H1 (cell line): ENCODE data around the gene SRCIN1. TPM values are rescaled to one million over a fixed set of nuclear protein-coding genes. Genes with fewer than 3 reads are reported as not detected.

ENCODE experiments used
- BCL11A ChIP-seq, 2 experiments: IDR thresholded peaks; one replicate each; pipeline ENCODE4 v1.6.1; 2011; ENCODE audit warnings: low read depth in 2 of 2, low read length in 2 of 2, mild to moderate bottlenecking in 2 of 2
- CHD2 ChIP-seq: IDR thresholded peaks from 2 replicates; pipeline ENCODE4 v1.6.1; 2012; ENCODE audit warnings: low read length, improper control_type of control experiment
- EP300 ChIP-seq, 2 experiments: IDR thresholded peaks; 1 replicate in 1 of 2; 2 replicates in 1 of 2; pipeline ENCODE4 v1.6.1; 2011 to 2012; ENCODE audit warnings: low read depth in 2 of 2, low read length in 2 of 2, mild to moderate bottlenecking in 2 of 2, borderline replicate concordance in 1 of 2, inconsistent platforms in 1 of 2, moderate library complexity in 1 of 2
- GABPA ChIP-seq: IDR thresholded peaks from 2 replicates; pipeline ENCODE4 v1.6.1; 2011; ENCODE audit warnings: mild to moderate bottlenecking, low read length, moderate library complexity, borderline replicate concordance; ENCODE audit not compliant: insufficient read depth
- JUN ChIP-seq: IDR thresholded peaks from 2 replicates; pipeline ENCODE4 v1.6.1; 2011; ENCODE audit warnings: low read depth, mild to moderate bottlenecking, improper control_type of control experiment, low read length
- KDM4A ChIP-seq: IDR thresholded peaks from one replicate; pipeline ENCODE4 v1.7.1; 2012; ENCODE audit warnings: low read depth, mild to moderate bottlenecking, moderate library complexity, low read length, inconsistent platforms; ENCODE audit not compliant: severe bottlenecking
- MAFK ChIP-seq: IDR thresholded peaks from 2 replicates; pipeline ENCODE4 v1.6.1; 2012; ENCODE audit warnings: low read depth, mild to moderate bottlenecking, improper control_type of control experiment, low read length
- RNF2 ChIP-seq: fragments of 200-900, 300-1000 bp; sonication (generic); IDR thresholded peaks from 2 replicates; pipeline ENCODE4 v1.7.1; 2016; ENCODE audit warnings: borderline replicate concordance, low read depth, mild to moderate bottlenecking, antibody characterized with exemption, low read length; ENCODE audit not compliant: poor library complexity, severe bottlenecking; ENCODE audit errors: missing control alignments
- polyA plus RNA-seq, 7 experiments: library from polyadenylated mRNA; depleted of rRNA in 3 of 7; stranded (reverse) in 5 of 7; unstranded in 2 of 7; fragments of >200 nt in 5 of 7; fragments of 200-250 nt in 2 of 7; gene quantifications; 1 replicate in 5 of 7; 2 replicates in 1 of 7; 4 replicates in 1 of 7; pipeline versions ENCODE4 v1.2.1 to v1.2.3, GENCODE V29; 2011 to 2013; ENCODE audit warnings: missing spikeins in 2 of 7, mixed read lengths in 2 of 7
- total RNA-seq: library from RNA; stranded (reverse); fragmentation: NEBNext Ultra II Directional; extraction: Animal tissue kit (Norgen Biotek cat#: 25700); gene quantifications from 2 replicates; pipeline ENCODE4 v1.2.1, GENCODE V29; 2021
- TF ChIP-seq, protein P1 (sequence below): fragments of 300-600 bp; sonication (generic); IDR thresholded peaks from 2 replicates; pipeline ENCODE4 v1.7.1; 2012; ENCODE audit warnings: low read length, moderate library complexity, mild to moderate bottlenecking, inconsistent platforms; ENCODE audit not compliant: insufficient replicate concordance

SRCIN1 gene
- total and polyA plus RNA-seq, 2 of the 8 experiments (the other 6 are each of a cell fraction or from before 2014, with no cell fraction given), result 2.8 to 3.8 TPM

DNA sequence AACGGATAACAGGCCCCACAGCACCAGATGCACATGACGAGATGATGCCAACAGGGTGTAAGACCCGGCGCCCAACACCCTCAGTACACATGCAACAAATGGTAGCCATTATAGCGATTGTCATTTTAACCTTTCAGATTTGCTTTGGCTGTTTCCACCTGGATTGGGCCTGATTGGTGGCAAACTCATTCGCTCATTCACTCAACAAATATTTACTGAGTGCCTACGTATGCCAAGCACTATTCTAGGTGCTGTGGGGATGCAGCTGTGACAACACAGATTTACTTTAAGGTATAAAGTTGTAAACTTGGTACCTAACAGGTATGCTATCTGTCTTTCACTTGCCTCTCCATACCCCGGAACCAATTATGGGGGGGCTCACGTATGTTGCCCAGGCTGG is 66.8 kb downstream of the SRCIN1 start (continued):
- TF ChIP-seq, protein P1, sequence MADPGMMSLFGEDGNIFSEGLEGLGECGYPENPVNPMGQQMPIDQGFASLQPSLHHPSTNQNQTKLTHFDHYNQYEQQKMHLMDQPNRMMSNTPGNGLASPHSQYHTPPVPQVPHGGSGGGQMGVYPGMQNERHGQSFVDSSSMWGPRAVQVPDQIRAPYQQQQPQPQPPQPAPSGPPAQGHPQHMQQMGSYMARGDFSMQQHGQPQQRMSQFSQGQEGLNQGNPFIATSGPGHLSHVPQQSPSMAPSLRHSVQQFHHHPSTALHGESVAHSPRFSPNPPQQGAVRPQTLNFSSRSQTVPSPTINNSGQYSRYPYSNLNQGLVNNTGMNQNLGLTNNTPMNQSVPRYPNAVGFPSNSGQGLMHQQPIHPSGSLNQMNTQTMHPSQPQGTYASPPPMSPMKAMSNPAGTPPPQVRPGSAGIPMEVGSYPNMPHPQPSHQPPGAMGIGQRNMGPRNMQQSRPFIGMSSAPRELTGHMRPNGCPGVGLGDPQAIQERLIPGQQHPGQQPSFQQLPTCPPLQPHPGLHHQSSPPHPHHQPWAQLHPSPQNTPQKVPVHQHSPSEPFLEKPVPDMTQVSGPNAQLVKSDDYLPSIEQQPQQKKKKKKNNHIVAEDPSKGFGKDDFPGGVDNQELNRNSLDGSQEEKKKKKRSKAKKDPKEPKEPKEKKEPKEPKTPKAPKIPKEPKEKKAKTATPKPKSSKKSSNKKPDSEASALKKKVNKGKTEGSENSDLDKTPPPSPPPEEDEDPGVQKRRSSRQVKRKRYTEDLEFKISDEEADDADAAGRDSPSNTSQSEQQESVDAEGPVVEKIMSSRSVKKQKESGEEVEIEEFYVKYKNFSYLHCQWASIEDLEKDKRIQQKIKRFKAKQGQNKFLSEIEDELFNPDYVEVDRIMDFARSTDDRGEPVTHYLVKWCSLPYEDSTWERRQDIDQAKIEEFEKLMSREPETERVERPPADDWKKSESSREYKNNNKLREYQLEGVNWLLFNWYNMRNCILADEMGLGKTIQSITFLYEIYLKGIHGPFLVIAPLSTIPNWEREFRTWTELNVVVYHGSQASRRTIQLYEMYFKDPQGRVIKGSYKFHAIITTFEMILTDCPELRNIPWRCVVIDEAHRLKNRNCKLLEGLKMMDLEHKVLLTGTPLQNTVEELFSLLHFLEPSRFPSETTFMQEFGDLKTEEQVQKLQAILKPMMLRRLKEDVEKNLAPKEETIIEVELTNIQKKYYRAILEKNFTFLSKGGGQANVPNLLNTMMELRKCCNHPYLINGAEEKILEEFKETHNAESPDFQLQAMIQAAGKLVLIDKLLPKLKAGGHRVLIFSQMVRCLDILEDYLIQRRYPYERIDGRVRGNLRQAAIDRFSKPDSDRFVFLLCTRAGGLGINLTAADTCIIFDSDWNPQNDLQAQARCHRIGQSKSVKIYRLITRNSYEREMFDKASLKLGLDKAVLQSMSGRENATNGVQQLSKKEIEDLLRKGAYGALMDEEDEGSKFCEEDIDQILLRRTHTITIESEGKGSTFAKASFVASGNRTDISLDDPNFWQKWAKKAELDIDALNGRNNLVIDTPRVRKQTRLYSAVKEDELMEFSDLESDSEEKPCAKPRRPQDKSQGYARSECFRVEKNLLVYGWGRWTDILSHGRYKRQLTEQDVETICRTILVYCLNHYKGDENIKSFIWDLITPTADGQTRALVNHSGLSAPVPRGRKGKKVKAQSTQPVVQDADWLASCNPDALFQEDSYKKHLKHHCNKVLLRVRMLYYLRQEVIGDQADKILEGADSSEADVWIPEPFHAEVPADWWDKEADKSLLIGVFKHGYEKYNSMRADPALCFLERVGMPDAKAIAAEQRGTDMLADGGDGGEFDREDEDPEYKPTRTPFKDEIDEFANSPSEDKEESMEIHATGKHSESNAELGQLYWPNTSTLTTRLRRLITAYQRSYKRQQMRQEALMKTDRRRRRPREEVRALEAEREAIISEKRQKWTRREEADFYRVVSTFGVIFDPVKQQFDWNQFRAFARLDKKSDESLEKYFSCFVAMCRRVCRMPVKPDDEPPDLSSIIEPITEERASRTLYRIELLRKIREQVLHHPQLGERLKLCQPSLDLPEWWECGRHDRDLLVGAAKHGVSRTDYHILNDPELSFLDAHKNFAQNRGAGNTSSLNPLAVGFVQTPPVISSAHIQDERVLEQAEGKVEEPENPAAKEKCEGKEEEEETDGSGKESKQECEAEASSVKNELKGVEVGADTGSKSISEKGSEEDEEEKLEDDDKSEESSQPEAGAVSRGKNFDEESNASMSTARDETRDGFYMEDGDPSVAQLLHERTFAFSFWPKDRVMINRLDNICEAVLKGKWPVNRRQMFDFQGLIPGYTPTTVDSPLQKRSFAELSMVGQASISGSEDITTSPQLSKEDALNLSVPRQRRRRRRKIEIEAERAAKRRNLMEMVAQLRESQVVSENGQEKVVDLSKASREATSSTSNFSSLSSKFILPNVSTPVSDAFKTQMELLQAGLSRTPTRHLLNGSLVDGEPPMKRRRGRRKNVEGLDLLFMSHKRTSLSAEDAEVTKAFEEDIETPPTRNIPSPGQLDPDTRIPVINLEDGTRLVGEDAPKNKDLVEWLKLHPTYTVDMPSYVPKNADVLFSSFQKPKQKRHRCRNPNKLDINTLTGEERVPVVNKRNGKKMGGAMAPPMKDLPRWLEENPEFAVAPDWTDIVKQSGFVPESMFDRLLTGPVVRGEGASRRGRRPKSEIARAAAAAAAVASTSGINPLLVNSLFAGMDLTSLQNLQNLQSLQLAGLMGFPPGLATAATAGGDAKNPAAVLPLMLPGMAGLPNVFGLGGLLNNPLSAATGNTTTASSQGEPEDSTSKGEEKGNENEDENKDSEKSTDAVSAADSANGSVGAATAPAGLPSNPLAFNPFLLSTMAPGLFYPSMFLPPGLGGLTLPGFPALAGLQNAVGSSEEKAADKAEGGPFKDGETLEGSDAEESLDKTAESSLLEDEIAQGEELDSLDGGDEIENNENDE, result no peak
- TF ChIP-seq GABPA, result no peak
- no peak for TF ChIP-seq CHD2
- TF ChIP-seq MAFK, result no peak
- TF ChIP-seq BCL11A (IDR thresholded peaks at IDR 0.05; ENCODE audit: low read depth in 2 of 2, low read length in 2 of 2), result no peak
- no peak for TF ChIP-seq KDM4A
- no peak for TF ChIP-seq JUN
- no peak for TF ChIP-seq RNF2
- TF ChIP-seq EP300 (IDR thresholded peaks at IDR 0.05; ENCODE audit: borderline replicate concordance in 1 of 2, low read depth in 2 of 2, low read length in 2 of 2), result no peak
